HCT116 (cell line): ENCODE results near the gene SLC16A12. TPM values are rescaled to one million over a fixed set of nuclear protein-coding genes. Genes with fewer than 3 reads are reported as not detected.
A peak's percentile ranks its signal among the peaks of the same experiment; 100 is the strongest.

Experiments
- ATAC-seq: fragments of 200-7000 bp; cut with Tn5 transposase; 2 replicates; pipeline ENCODE4 v1.9.1; 2020; ENCODE audit warnings: mild to moderate bottlenecking, moderate library complexity
- BruUV-seq: library from RNA; stranded (reverse); fragments of 400-500 nt; replicated peaks from 2 replicates; lab custom pipeline; 2021; lab: Mats Ljungman, UMichigan
- CTCF ChIA-PET: fragments of 300-600 bp; sonication (Branson Sonifier 250); formaldehyde crosslinking; loops from one replicate; lab custom pipeline; 2021; ENCODE audit warnings: antibody characterized with exemption; lab: Charles Lee
- POLR2A ChIA-PET: fragments of 300-600, 350-600 bp; sonication (Branson Sonifier 250); formaldehyde crosslinking; loops from one replicate; lab custom pipeline; 2021; ENCODE audit warnings: antibody characterized with exemption; lab: Charles Lee
- RAD21 ChIA-PET, 2 experiments: fragments of 300-600 bp; sonication (Branson Sonifier 250); formaldehyde crosslinking; loops; one replicate each; lab custom pipeline; 2023; ENCODE audit warnings: low total read pairs in 2 of 2; ENCODE audit not compliant: uncharacterized antibody in 2 of 2, unreplicated experiment in 2 of 2, low non-redundant PET in 1 of 2; lab: Charles Lee
- DNase-seq: peaks from one replicate; pipeline ENCODE4 v3.0.0-alpha.2; 2010; ENCODE audit warnings: low read depth, low spot score
- H2AFZ ChIP-seq: fragments of 200-600 bp; shearing (Covaris generic), sonication (generic); 2 replicates; pipeline ENCODE4 v1.6.1; 2017; ENCODE audit warnings: low read depth, mixed run types, mixed read lengths, antibody characterized with exemption, low read length; ENCODE audit not compliant: poor library complexity, severe bottlenecking
- H3K27ac ChIP-seq: 2 replicates; pipeline ENCODE4 v1.5.1; 2012; ENCODE audit warnings: low read depth, low read length
- H3K27me3 ChIP-seq: fragments of 200-600 bp; sonication (generic); 2 replicates; pipeline ENCODE4 v1.6.1; 2016; ENCODE audit warnings: mixed run types, low read length, mixed read lengths; ENCODE audit not compliant: insufficient read depth
- H3K36me3 ChIP-seq, 2 experiments: fragments of 200-500 bp in 1 of 2; fragments of 200-600 bp in 1 of 2; sonication (Bioruptor generic) in 1 of 2; sonication (generic) in 1 of 2; 2 replicates each; pipeline versions ENCODE4 v1.5.1 to v1.6.1; 2014 to 2016; ENCODE audit warnings: low read length in 2 of 2, inconsistent platforms in 1 of 2, mixed read lengths in 1 of 2, mixed run types in 1 of 2; ENCODE audit not compliant: insufficient read depth in 2 of 2, control insufficient read depth in 1 of 2
- H3K4me1 ChIP-seq, 2 experiments: fragments of 200-600 bp in 1 of 2; sonication (generic) in 1 of 2; 2 replicates each; pipeline versions ENCODE4 v1.5.1 to v1.6.1; 2012 to 2017; ENCODE audit warnings: low read length in 2 of 2, inconsistent platforms in 1 of 2, mild to moderate bottlenecking in 1 of 2, mixed read lengths in 1 of 2, mixed run types in 1 of 2, moderate library complexity in 1 of 2; ENCODE audit not compliant: insufficient read depth in 2 of 2, control insufficient read depth in 1 of 2
- H3K4me2 ChIP-seq: fragments of 200-600 bp; sonication (generic); 2 replicates; pipeline ENCODE4 v1.6.1; 2017; ENCODE audit warnings: mixed run types, low read length, mixed read lengths
- H3K4me3 ChIP-seq, 2 experiments: fragments of 200-600 bp in 1 of 2; sonication (generic) in 1 of 2; replicated peaks in 1 of 2; 2 replicates each; pipeline ENCODE4 v1.5.1; 2011 to 2016; ENCODE audit warnings: low read length in 2 of 2, control low read depth in 1 of 2, low read depth in 1 of 2, mild to moderate bottlenecking in 1 of 2, mixed read lengths in 1 of 2, mixed run types in 1 of 2
- H3K79me2 ChIP-seq: fragments of 200-600 bp; sonication (generic); 2 replicates; pipeline ENCODE4 v1.6.1; 2017; ENCODE audit warnings: mild to moderate bottlenecking, mixed run types, low read length, moderate library complexity, mixed read lengths; ENCODE audit not compliant: insufficient read depth
- H3K9ac ChIP-seq: fragments of 200-600 bp; sonication (generic); 2 replicates; pipeline ENCODE4 v1.6.1; 2016; ENCODE audit warnings: low read length, mixed read lengths
- H3K9me2 ChIP-seq: fragments of 200-600 bp; sonication (generic), shearing (Covaris generic); 2 replicates; pipeline ENCODE4 v1.6.1; 2017; ENCODE audit warnings: mixed run types, mild to moderate bottlenecking, moderate library complexity; ENCODE audit not compliant: insufficient read depth
- H3K9me3 ChIP-seq, 2 experiments: fragments of 200-500 bp in 1 of 2; fragments of 200-600 bp in 1 of 2; sonication (Bioruptor generic) in 1 of 2; sonication (generic) in 1 of 2; 2 replicates each; pipeline ENCODE4 v1.6.1; 2014 to 2017; ENCODE audit warnings: low read length in 2 of 2, mixed read lengths in 2 of 2, inconsistent platforms in 1 of 2, low read depth in 1 of 2, mild to moderate bottlenecking in 1 of 2, mixed run types in 1 of 2, moderate library complexity in 1 of 2; ENCODE audit not compliant: control insufficient read depth in 1 of 2, insufficient read depth in 1 of 2
- H4K20me1 ChIP-seq: fragments of 200-600 bp; sonication (generic), shearing (Covaris generic); 2 replicates; pipeline ENCODE4 v1.6.1; 2017; ENCODE audit warnings: mixed run types, mild to moderate bottlenecking, moderate library complexity; ENCODE audit not compliant: insufficient read depth
- CBX3 ChIP-seq: IDR thresholded peaks from 2 replicates; pipeline ENCODE4 v1.6.1; 2012; ENCODE audit warnings: low read depth
- CEBPB ChIP-seq: IDR thresholded peaks from 2 replicates; pipeline ENCODE4 v1.6.1; 2012; ENCODE audit warnings: low read depth
- EGR1 ChIP-seq: IDR thresholded peaks from 2 replicates; pipeline ENCODE4 v1.6.1; 2012; ENCODE audit warnings: low read depth
- ELF1 ChIP-seq: IDR thresholded peaks from 2 replicates; pipeline ENCODE4 v1.6.1; 2012; ENCODE audit warnings: low read depth, borderline replicate concordance
- EZH2 ChIP-seq: fragments of 200-600 bp; sonication (generic); IDR thresholded peaks from 2 replicates; pipeline ENCODE4 v1.6.1; 2017; ENCODE audit warnings: antibody characterized with exemption, mixed run types
- EZH2phosphoT487 ChIP-seq: fragments of 200-600 bp; IDR thresholded peaks from 2 replicates; pipeline ENCODE4 v1.6.1; 2018; ENCODE audit warnings: antibody characterized with exemption, borderline replicate concordance
- FOSL1 ChIP-seq: IDR thresholded peaks from 2 replicates; pipeline ENCODE4 v1.6.1; 2012; ENCODE audit warnings: low read depth
- JUND ChIP-seq: IDR thresholded peaks from 2 replicates; pipeline ENCODE4 v1.6.1; 2012
- POLR2A ChIP-seq: IDR thresholded peaks from 2 replicates; pipeline ENCODE4 v1.7.0; 2011; ENCODE audit warnings: borderline replicate concordance; ENCODE audit not compliant: insufficient read depth, insufficient read length; ENCODE audit errors: extremely low read depth
- POLR2AphosphoS5 ChIP-seq: IDR thresholded peaks from 2 replicates; pipeline ENCODE4 v1.6.1; 2011; ENCODE audit warnings: mild to moderate bottlenecking, low read depth, low read length, moderate library complexity
- RAD21 ChIP-seq: IDR thresholded peaks from 2 replicates; pipeline ENCODE4 v1.6.1; 2012; ENCODE audit warnings: low read depth, mild to moderate bottlenecking
- REST ChIP-seq: IDR thresholded peaks from 2 replicates; pipeline ENCODE4 v1.6.1; 2012; ENCODE audit warnings: low read depth
- SIN3A ChIP-seq: IDR thresholded peaks from 2 replicates; pipeline ENCODE4 v1.6.1; 2012; ENCODE audit warnings: low read depth
- SP1 ChIP-seq: IDR thresholded peaks from 2 replicates; pipeline ENCODE4 v1.6.1; 2012; ENCODE audit warnings: low read depth
- TCF7L2 ChIP-seq: IDR thresholded peaks from 2 replicates; pipeline ENCODE4 v1.7.0; 2011; ENCODE audit warnings: borderline replicate concordance, inconsistent platforms; ENCODE audit not compliant: insufficient read depth, insufficient read length; ENCODE audit errors: extremely low read depth
- YY1 ChIP-seq: IDR thresholded peaks from 2 replicates; pipeline ENCODE4 v1.6.1; 2011; ENCODE audit warnings: low read length, low read depth, moderate library complexity, mild to moderate bottlenecking; ENCODE audit not compliant: insufficient replicate concordance; ENCODE audit errors: extremely low read depth
- ZBTB33 ChIP-seq: IDR thresholded peaks from 2 replicates; pipeline ENCODE4 v1.6.1; 2011; ENCODE audit warnings: mild to moderate bottlenecking, low read length, moderate library complexity; ENCODE audit not compliant: insufficient replicate concordance; ENCODE audit errors: extremely low read depth
- ZFX ChIP-seq: fragments of 450-650 bp; IDR thresholded peaks from 2 replicates; pipeline ENCODE4 v1.6.1; 2017
- ZNF274 ChIP-seq: fragments of 200-500 bp; sonication (Bioruptor generic); IDR thresholded peaks from 2 replicates; pipeline ENCODE4 v1.6.1; 2014; ENCODE audit warnings: mild to moderate bottlenecking, low read depth, low read length, inconsistent platforms
- intact Hi-C: fragments of 100-400 bp; cut with micrococcal nuclease; formaldehyde crosslinking; loops from 2 replicates; pipeline ENCODE4 v1.10.0; 2022
- total RNA-seq: library from RNA; stranded (reverse); gene quantifications from one replicate; pipeline ENCODE4 v1.2.1, GENCODE V29; 2021; ENCODE audit not compliant: unreplicated experiment
- TF ChIP-seq, protein P1 (sequence below): IDR thresholded peaks from 2 replicates; pipeline ENCODE4 v1.6.1; 2012

SLC16A12 gene
- total RNA-seq, 1 experiment from 2014 or later: not detected

DNA sequence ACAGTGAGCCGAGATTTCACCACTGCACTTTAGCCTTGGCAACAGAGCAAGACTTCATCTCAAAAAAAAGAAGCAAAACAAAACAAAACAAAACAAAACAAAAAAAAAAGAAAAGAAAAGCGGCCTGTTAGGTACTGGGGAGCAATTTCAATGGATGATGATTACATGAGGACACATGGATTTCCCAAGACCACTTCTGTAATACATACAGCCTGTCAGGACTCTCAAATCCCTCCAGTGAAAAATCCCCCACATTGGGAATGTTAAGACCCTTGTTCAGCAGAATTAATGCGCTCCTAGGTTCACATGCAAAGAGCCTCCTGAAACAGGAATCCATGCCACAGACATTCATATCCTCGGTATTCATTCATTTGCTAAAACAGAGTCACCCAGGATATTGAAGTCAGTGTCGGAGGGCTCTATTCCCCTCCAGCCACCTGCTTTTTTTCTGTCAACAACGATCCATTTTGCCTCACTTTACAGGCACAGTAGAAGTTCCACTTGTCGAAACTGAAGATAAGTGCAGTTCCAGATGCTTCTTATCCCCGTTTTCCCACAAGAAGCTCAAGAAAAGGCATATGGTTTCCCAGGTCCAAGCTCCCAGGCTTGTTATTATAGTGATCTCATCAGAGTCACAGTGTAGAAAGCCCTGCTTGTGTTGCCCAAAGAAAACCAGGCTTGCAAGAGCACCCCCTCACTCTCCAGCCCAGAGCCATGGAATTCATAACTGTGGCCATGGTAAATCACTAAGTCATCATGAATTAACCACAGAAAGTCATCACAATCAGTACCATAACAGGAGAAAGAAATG, 20.2 kb downstream of the SLC16A12 start:
- H3K4me2 ChIP-seq: no peak overlapping the region
- H3K36me3 ChIP-seq: no peaks in the 10 kb centered on the region
- H3K9ac ChIP-seq: no peak overlapping the region
- no peak for DNase-seq
- intact Hi-C loops: no loop called here
- no peaks in the 10 kb centered on the region for H3K79me2 ChIP-seq
- peaks cover 0 to 8% of the 10 kb centered on the region in 2 experiments; a peak in 2 of 4 replicates for H3K4me1 ChIP-seq
- TF ChIP-seq ZNF274 (no peak), FOSL1 (no peak), EGR1 (no peak), SIN3A (no peak), TCF7L2 (no peak), ZFX (no peak), POLR2AphosphoS5 (no peak), REST (no peak), CBX3 (no peak), SP1 (no peak), ZBTB33 (no peak), POLR2A (no peak), EZH2 (no peak), RAD21 (no peak), CEBPB (no peak), ELF1 (no peak), EZH2phosphoT487 (no peak), YY1 (no peak), JUND (no peak)
- TF ChIP-seq, protein P1, sequence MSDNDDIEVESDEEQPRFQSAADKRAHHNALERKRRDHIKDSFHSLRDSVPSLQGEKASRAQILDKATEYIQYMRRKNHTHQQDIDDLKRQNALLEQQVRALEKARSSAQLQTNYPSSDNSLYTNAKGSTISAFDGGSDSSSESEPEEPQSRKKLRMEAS: no peak
- H3K4me3 ChIP-seq: no peak overlapping the region
- ChIA-PET RAD21 (no interaction called here), CTCF (no interaction called here), POLR2A (no interaction called here)
- H3K27me3 ChIP-seq: no peaks in the 10 kb centered on the region
- no peak for ATAC-seq
- peak overlapping the region; percentile 76 for H2AFZ ChIP-seq
- H3K27ac ChIP-seq: no peak overlapping the region
- no peaks in the 10 kb centered on the region for H3K9me3 ChIP-seq
- H4K20me1 ChIP-seq: no peaks in the 10 kb centered on the region
- BruUV-seq: no TSS peak
- H3K9me2 ChIP-seq: no peaks in the 10 kb centered on the region
